GM12878 (cell line): ENCODE measurements around the gene CAV1. TPM values are rescaled to one million over a fixed set of nuclear protein-coding genes. Genes with fewer than 3 reads are reported as not detected.

Experiments
- ATAC-seq: fragments of 200-7000 bp; cut with Tn5 transposase; 3 replicates; pipeline ENCODE4 v1.9.1; 2020; ENCODE audit warnings: mild to moderate bottlenecking, moderate library complexity
- BruUV-seq: library from RNA; stranded (reverse); fragments of 400-500 nt; replicated peaks from 2 replicates; lab custom pipeline; 2021; lab: Mats Ljungman, UMichigan
- CTCF ChIA-PET: fragments of 300-600 bp; sonication (Branson Sonifier 250); formaldehyde crosslinking; extraction: SDS; loops from one replicate; lab custom pipeline; 2021; ENCODE audit warnings: inconsistent platforms; lab: Yijun Ruan, JAX
- POLR2A ChIA-PET: fragments of 350-600 bp; formaldehyde crosslinking; extraction: SDS; loops from one replicate; lab custom pipeline; 2021; ENCODE audit warnings: inconsistent platforms; lab: Charles Lee
- RAD21 ChIA-PET: fragments of 300-600 bp; sonication (Branson Sonifier 250); formaldehyde crosslinking; loops from one replicate; lab custom pipeline; 2023; ENCODE audit warnings: antibody characterized with exemption; ENCODE audit not compliant: unreplicated experiment; lab: Charles Lee
- SMC1A ChIA-PET: fragments of 300-600 bp; sonication (Branson Sonifier 250); formaldehyde crosslinking; loops from one replicate; lab custom pipeline; 2023; ENCODE audit not compliant: unreplicated experiment, uncharacterized antibody; lab: Charles Lee
- DNase-seq: peaks from one replicate; pipeline ENCODE4 v3.0.0-alpha.2; 2011; ENCODE audit warnings: low read depth, low spot score
- FAIRE-seq: peaks from 3 replicates; lab custom pipeline; 2011; peaks lifted over from hg19 to GRCh38; lab: Jason Lieb, UNC
- H2AFZ ChIP-seq: 2 replicates; pipeline ENCODE4 v1.6.0; 2011; ENCODE audit warnings: low read depth, low read length, control low read depth; ENCODE audit not compliant: control insufficient read depth
- H3K27ac ChIP-seq: 2 replicates; pipeline ENCODE4 v1.5.1; 2011; ENCODE audit warnings: control low read depth; ENCODE audit not compliant: control insufficient read depth, insufficient read depth
- H3K27me3 ChIP-seq, 2 experiments: replicated peaks in 1 of 2; 2 replicates each; pipeline versions ENCODE4 v1.6.0 to v1.6.1; 2011; ENCODE audit warnings: low read length in 1 of 2; ENCODE audit not compliant: control insufficient read depth in 2 of 2, insufficient read depth in 2 of 2
- H3K36me3 ChIP-seq, 2 experiments: 2 replicates each; pipeline ENCODE4 v1.5.1; 2011; ENCODE audit warnings: low read length in 1 of 2; ENCODE audit not compliant: control insufficient read depth in 2 of 2, insufficient read depth in 2 of 2
- H3K4me1 ChIP-seq: 2 replicates; pipeline ENCODE4 v1.6.1; 2011; ENCODE audit warnings: mild to moderate bottlenecking, low read length, moderate library complexity, mixed read lengths; ENCODE audit not compliant: control insufficient read depth, insufficient read depth
- H3K4me2 ChIP-seq: 2 replicates; pipeline ENCODE4 v1.6.0; 2011; ENCODE audit warnings: control low read depth; ENCODE audit not compliant: control insufficient read depth, insufficient read depth
- H3K4me3 ChIP-seq: fragments of 200-600 bp; sonication (generic); 2 replicates; pipeline ENCODE4 v1.5.1; 2016
- H3K79me2 ChIP-seq: 2 replicates; pipeline ENCODE4 v1.6.0; 2011; ENCODE audit warnings: low read length; ENCODE audit not compliant: control insufficient read depth, insufficient read depth
- H3K9ac ChIP-seq: 2 replicates; pipeline ENCODE4 v1.8.0; 2011; ENCODE audit warnings: low read length, control low read depth, mixed read lengths; ENCODE audit not compliant: control insufficient read depth, insufficient read depth
- H3K9me3 ChIP-seq: replicated peaks from 3 replicates; pipeline ENCODE4 v1.5.1; 2011; ENCODE audit warnings: mild to moderate bottlenecking, low read length; ENCODE audit not compliant: control insufficient read depth, insufficient read depth
- H4K20me1 ChIP-seq: 2 replicates; pipeline ENCODE4 v1.6.0; 2011; ENCODE audit not compliant: control insufficient read depth, insufficient read depth
- EGR1 ChIP-seq, 2 experiments: IDR thresholded peaks; 1 replicate in 1 of 2; 2 replicates in 1 of 2; pipeline ENCODE4 v1.6.1; 2011 to 2012; ENCODE audit warnings: low read depth in 2 of 2, low read length in 2 of 2, borderline replicate concordance in 1 of 2, mild to moderate bottlenecking in 1 of 2, moderate library complexity in 1 of 2
- GABPA ChIP-seq: IDR thresholded peaks from 2 replicates; pipeline ENCODE4 v1.6.1; 2014; ENCODE audit warnings: antibody characterized with exemption, low read depth, mild to moderate bottlenecking, inconsistent platforms
- IRF4 ChIP-seq: IDR thresholded peaks from 2 replicates; pipeline ENCODE4 v1.6.1; 2011; ENCODE audit warnings: low read depth, low read length
- KAT2A ChIP-seq: conservative IDR thresholded peaks from 2 replicates; pipeline ENCODE4 v1.6.1; 2011; ENCODE audit warnings: low read depth, low read length; ENCODE audit not compliant: control insufficient read depth
- KDM1A ChIP-seq: fragments of 200-600 bp; sonication (generic); IDR thresholded peaks from 2 replicates; pipeline ENCODE4 v1.6.1; 2016; ENCODE audit warnings: borderline replicate concordance
- MTA2 ChIP-seq: fragments of 450-650 bp; IDR thresholded peaks from 2 replicates; pipeline ENCODE4 v1.6.1; 2016; ENCODE audit warnings: low read depth, mild to moderate bottlenecking, moderate library complexity
- PKNOX1 ChIP-seq: fragments of 450-650 bp; IDR thresholded peaks from 2 replicates; pipeline ENCODE4 v1.6.1; 2016; ENCODE audit warnings: mild to moderate bottlenecking
- PML ChIP-seq: IDR thresholded peaks from 2 replicates; pipeline ENCODE4 v1.6.1; 2012; ENCODE audit warnings: low read length, inconsistent platforms
- SMC3 ChIP-seq: IDR thresholded peaks from 2 replicates; pipeline ENCODE4 v1.6.1; 2011; ENCODE audit warnings: low read length, improper control_type of control experiment, borderline replicate concordance
- ZNF384 ChIP-seq: IDR thresholded peaks from 2 replicates; pipeline ENCODE4 v1.6.1; 2012; ENCODE audit warnings: low read depth, mild to moderate bottlenecking, low read length, improper control_type of control experiment, borderline replicate concordance
- in situ Hi-C: fragments of 300-500 bp; cut with MboI; formaldehyde crosslinking; loops from 9 replicates; pipeline ENCODE4 v1.14.3; 2018; ENCODE audit warnings: mixed read lengths
- intact Hi-C: fragments of 100-400 bp; cut with micrococcal nuclease; formaldehyde crosslinking; loops from one replicate; pipeline ENCODE4 v1.14.2; 2022; ENCODE audit not compliant: unreplicated experiment
- polyA plus RNA-seq, 11 experiments: library from polyadenylated mRNA; depleted of rRNA in 4 of 11; unstranded in 6 of 11; stranded (reverse) in 5 of 11; fragments of >200 nt; fragmentation: Nextera tagmentation in 4 of 11; fragmentation: Illumina TruSeq in 1 of 11; extraction: Ambion mirVana in 4 of 11; extraction: Trizol in 1 of 11; gene quantifications; 1 replicate in 1 of 11; 2 replicates in 10 of 11; pipeline versions ENCODE4 v1.2.1 to v1.2.3, GENCODE V29; 2011 to 2016; ENCODE audit warnings: inconsistent platforms in 2 of 11, missing spikeins in 2 of 11, low read depth in 1 of 11
- total RNA-seq, 4 experiments: library from RNA; depleted of rRNA in 3 of 4; stranded (reverse); fragments of >200 nt in 3 of 4; fragmentation: Illumina TruSeq in 1 of 4; extraction: Trizol in 1 of 4; gene quantifications; 2 replicates each; pipeline versions ENCODE4 v1.2.1 to v1.2.3, GENCODE V29; 2013 to 2021
- TF ChIP-seq, protein P1 (sequence below): fragments of 450-650 bp; IDR thresholded peaks from 2 replicates; pipeline ENCODE4 v1.6.1; 2017; ENCODE audit warnings: mild to moderate bottlenecking, moderate library complexity
- TF ChIP-seq, protein P2 (sequence below): fragments of 150-350 bp; IDR thresholded peaks from 2 replicates; pipeline ENCODE4 v1.6.1; 2014; ENCODE audit warnings: mild to moderate bottlenecking, low read depth, low read length

The CAV1 gene
- total and polyA plus RNA-seq, 10 of the 15 experiments (the other 5 are each of a cell fraction or from before 2014, with no cell fraction given) = 0.45 to 26.5 (median 2.0) TPM

DNA sequence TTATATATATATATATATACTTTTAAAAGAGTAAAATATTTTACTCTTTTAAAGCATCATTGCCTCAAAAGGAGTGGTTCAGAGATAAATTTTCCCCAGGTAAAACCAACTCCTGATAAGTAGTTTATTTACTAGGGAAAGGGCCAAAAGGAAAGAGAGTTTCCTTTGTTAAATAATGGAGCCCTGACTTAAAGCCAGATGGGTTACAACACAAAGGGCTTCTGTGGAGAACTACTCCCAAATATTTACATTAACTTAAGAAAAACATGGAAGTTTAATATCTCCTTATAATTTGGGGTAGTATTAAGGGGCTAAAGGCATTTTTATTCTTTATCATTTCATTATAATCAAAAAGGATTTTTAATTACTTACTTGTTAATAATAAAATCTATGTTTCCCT lies 8.5 kb upstream of the CAV1 start:
- TF ChIP-seq KDM1A (no peak), IRF4 (no peak), SMC3 (no peak), ZNF384 (no peak), MTA2 (no peak), PKNOX1 (no peak), GABPA (no peak), PML (no peak), EGR1 (IDR thresholded peaks at IDR 0.05; ENCODE audit: borderline replicate concordance in 1 of 2, low read depth in 2 of 2, low read length in 2 of 2) (no peak), KAT2A (no peak)
- TF ChIP-seq, protein P1, sequence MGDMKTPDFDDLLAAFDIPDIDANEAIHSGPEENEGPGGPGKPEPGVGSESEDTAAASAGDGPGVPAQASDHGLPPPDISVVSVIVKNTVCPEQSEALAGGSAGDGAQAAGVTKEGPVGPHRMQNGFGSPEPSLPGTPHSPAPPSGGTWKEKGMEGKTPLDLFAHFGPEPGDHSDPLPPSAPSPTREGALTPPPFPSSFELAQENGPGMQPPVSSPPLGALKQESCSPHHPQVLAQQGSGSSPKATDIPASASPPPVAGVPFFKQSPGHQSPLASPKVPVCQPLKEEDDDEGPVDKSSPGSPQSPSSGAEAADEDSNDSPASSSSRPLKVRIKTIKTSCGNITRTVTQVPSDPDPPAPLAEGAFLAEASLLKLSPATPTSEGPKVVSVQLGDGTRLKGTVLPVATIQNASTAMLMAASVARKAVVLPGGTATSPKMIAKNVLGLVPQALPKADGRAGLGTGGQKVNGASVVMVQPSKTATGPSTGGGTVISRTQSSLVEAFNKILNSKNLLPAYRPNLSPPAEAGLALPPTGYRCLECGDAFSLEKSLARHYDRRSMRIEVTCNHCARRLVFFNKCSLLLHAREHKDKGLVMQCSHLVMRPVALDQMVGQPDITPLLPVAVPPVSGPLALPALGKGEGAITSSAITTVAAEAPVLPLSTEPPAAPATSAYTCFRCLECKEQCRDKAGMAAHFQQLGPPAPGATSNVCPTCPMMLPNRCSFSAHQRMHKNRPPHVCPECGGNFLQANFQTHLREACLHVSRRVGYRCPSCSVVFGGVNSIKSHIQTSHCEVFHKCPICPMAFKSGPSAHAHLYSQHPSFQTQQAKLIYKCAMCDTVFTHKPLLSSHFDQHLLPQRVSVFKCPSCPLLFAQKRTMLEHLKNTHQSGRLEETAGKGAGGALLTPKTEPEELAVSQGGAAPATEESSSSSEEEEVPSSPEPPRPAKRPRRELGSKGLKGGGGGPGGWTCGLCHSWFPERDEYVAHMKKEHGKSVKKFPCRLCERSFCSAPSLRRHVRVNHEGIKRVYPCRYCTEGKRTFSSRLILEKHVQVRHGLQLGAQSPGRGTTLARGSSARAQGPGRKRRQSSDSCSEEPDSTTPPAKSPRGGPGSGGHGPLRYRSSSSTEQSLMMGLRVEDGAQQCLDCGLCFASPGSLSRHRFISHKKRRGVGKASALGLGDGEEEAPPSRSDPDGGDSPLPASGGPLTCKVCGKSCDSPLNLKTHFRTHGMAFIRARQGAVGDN = no peak
- TF ChIP-seq, protein P2, sequence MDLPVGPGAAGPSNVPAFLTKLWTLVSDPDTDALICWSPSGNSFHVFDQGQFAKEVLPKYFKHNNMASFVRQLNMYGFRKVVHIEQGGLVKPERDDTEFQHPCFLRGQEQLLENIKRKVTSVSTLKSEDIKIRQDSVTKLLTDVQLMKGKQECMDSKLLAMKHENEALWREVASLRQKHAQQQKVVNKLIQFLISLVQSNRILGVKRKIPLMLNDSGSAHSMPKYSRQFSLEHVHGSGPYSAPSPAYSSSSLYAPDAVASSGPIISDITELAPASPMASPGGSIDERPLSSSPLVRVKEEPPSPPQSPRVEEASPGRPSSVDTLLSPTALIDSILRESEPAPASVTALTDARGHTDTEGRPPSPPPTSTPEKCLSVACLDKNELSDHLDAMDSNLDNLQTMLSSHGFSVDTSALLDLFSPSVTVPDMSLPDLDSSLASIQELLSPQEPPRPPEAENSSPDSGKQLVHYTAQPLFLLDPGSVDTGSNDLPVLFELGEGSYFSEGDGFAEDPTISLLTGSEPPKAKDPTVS = no peak
- H3K4me3 ChIP-seq = no peak overlapping the region
- no peak overlapping the region for H2AFZ ChIP-seq
- H3K4me1 ChIP-seq = peaks cover 13% of the 10 kb centered on the region
- FAIRE-seq = no peak
- in situ Hi-C loops = no loop called here
- no peak overlapping the region for H3K4me2 ChIP-seq
- no TSS peak for BruUV-seq
- POLR2A ChIA-PET = no interaction called here
- no peaks in the 10 kb centered on the region for H3K79me2 ChIP-seq
- RAD21 ChIA-PET = no interaction called here
- H3K36me3 ChIP-seq = no peaks in the 10 kb centered on the region
- CTCF ChIA-PET = interaction anchor here (1.3 kb wide), 1 partner anchor 10 kb away, joined by 7 read pairs; no protein-coding TSS in a partner anchor
- ATAC-seq = no peak
- H3K9ac ChIP-seq = no peak overlapping the region
- intact Hi-C loops = no loop called here
- no peaks in the 10 kb centered on the region for H3K27me3 ChIP-seq
- H3K27ac ChIP-seq = no peak overlapping the region
- H3K9me3 ChIP-seq = no peaks in the 10 kb centered on the region
- DNase-seq = no peak
- SMC1A ChIA-PET = interaction anchor here (0.6 to 2.8 kb wide), 2 partner anchors 10 to 28 kb away, joined by 3 to 7 read pairs; no protein-coding TSS in a partner anchor
- no peaks in the 10 kb centered on the region for H4K20me1 ChIP-seq
